KMS-11 (cell line): ENCODE measurements around the gene FLNC.

Experiments used
- H2AFZ ChIP-seq: fragments of 200-600 bp; sonication (generic); 2 replicates; pipeline ENCODE4 v1.6.1; 2016; ENCODE audit warnings: antibody characterized with exemption, mixed run types, low read depth
- H3K27ac ChIP-seq: fragments of 200-600 bp; sonication (generic); 2 replicates; pipeline ENCODE4 v1.6.1; 2016; ENCODE audit warnings: mild to moderate bottlenecking, mixed run types
- H3K27me3 ChIP-seq: fragments of 200-600 bp; sonication (generic); 2 replicates; pipeline ENCODE4 v1.6.1; 2017; ENCODE audit warnings: mild to moderate bottlenecking, low read depth, mixed run types, moderate library complexity; ENCODE audit not compliant: insufficient read depth
- H3K36me3 ChIP-seq: fragments of 200-600 bp; sonication (generic); 2 replicates; pipeline ENCODE4 v1.6.1; 2017; ENCODE audit warnings: mild to moderate bottlenecking, mixed run types; ENCODE audit not compliant: insufficient read depth
- H3K4me1 ChIP-seq: fragments of 200-600 bp; sonication (generic); 2 replicates; pipeline ENCODE4 v1.6.1; 2016; ENCODE audit warnings: mild to moderate bottlenecking, low read depth, mixed run types; ENCODE audit not compliant: poor library complexity, severe bottlenecking
- H3K4me2 ChIP-seq: fragments of 200-600 bp; sonication (generic); 2 replicates; pipeline ENCODE4 v1.7.0; 2016; ENCODE audit warnings: mild to moderate bottlenecking, mixed run types
- H3K4me3 ChIP-seq: fragments of 200-600 bp; sonication (generic); IDR thresholded peaks from 2 replicates; pipeline ENCODE4 v1.6.1; 2017; ENCODE audit warnings: low read depth, low read length, mixed read lengths; ENCODE audit not compliant: insufficient read depth
- H3K79me2 ChIP-seq: fragments of 200-600 bp; sonication (generic); 2 replicates; pipeline ENCODE4 v1.6.1; 2016; ENCODE audit warnings: low read depth, mixed run types; ENCODE audit not compliant: insufficient read depth
- H3K9ac ChIP-seq: fragments of 200-600 bp; sonication (generic); 2 replicates; pipeline ENCODE4 v1.6.1; 2016; ENCODE audit warnings: mild to moderate bottlenecking, mixed run types
- H4K20me1 ChIP-seq: fragments of 200-600 bp; sonication (generic); 2 replicates; pipeline ENCODE4 v1.6.1; 2016; ENCODE audit warnings: mild to moderate bottlenecking, mixed run types; ENCODE audit not compliant: insufficient read depth
- TF ChIP-seq, protein P1 (sequence below): fragments of 200-600 bp; sonication (generic); conservative IDR thresholded peaks from 2 replicates; pipeline ENCODE4 v1.6.1; 2017; ENCODE audit warnings: low read depth, mild to moderate bottlenecking, antibody characterized with exemption, low read length, moderate library complexity, mixed read lengths

FLNC gene

DNA sequence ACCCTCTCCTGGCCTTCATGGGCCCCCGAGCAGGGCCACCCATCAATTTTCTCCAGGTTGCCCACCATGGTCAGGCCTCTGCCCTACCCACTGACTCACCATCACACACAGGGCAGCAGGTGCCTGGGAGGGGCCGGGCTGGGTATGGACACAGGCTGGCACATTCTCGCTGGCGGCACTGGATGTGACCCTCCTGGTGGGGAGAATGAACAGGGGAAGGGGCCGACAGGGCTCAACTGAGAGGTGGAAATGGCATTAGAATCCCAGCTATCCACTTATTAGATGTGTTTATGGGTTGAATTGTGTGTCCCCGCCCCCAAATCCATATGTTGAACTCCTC is 63.9 kb downstream of the FLNC start:
- Histone ChIP-seq H4K20me1 (no peaks in the 10 kb centered on the region), H3K27ac (no peak overlapping the region), H3K9ac (no peak overlapping the region)

DNA sequence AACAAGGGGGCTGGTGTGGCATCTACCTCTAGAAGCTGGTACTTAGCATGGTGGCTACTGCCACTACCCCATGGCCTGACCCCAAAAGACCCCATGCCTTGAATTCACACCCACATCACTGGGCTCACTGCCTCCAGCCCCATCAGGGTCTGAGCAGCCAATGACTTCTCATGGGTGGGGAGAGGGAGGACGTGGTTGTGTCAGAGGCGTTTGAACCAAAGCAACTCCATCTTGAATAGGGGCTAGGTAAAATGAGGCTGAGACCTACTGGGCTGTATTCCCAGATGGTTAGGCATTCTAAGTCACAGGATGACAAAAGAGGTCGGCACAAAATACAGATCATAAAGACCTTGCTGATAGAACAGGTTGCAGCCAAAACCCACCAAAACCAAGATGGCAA is 65.1 kb downstream of the FLNC start:
- Histone ChIP-seq H2AFZ (no peak overlapping the region), H3K4me3 (no peak overlapping the region), H3K27ac (no peak overlapping the region), H3K4me1 (no peaks in the 10 kb centered on the region), H3K79me2 (no peaks in the 10 kb centered on the region), H4K20me1 (no peaks in the 10 kb centered on the region), H3K4me2 (no peak overlapping the region), H3K9ac (no peak overlapping the region), H3K27me3 (peaks cover under 1% of the 10 kb centered on the region; the same call in 1 of the 2 replicates), H3K36me3 (no peaks in the 10 kb centered on the region)
- TF ChIP-seq, protein P1, sequence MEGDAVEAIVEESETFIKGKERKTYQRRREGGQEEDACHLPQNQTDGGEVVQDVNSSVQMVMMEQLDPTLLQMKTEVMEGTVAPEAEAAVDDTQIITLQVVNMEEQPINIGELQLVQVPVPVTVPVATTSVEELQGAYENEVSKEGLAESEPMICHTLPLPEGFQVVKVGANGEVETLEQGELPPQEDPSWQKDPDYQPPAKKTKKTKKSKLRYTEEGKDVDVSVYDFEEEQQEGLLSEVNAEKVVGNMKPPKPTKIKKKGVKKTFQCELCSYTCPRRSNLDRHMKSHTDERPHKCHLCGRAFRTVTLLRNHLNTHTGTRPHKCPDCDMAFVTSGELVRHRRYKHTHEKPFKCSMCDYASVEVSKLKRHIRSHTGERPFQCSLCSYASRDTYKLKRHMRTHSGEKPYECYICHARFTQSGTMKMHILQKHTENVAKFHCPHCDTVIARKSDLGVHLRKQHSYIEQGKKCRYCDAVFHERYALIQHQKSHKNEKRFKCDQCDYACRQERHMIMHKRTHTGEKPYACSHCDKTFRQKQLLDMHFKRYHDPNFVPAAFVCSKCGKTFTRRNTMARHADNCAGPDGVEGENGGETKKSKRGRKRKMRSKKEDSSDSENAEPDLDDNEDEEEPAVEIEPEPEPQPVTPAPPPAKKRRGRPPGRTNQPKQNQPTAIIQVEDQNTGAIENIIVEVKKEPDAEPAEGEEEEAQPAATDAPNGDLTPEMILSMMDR, result no peak

More for the DNA sequence above, 63.9 kb downstream of the FLNC start:
- TF ChIP-seq, protein P1, result no peak
- Histone ChIP-seq H3K4me3 (no peak overlapping the region), H3K27me3 (peaks cover 13% of the 10 kb centered on the region; the same call in 1 of the 2 replicates), H3K79me2 (no peaks in the 10 kb centered on the region), H2AFZ (no peak overlapping the region), H3K4me1 (no peaks in the 10 kb centered on the region), H3K36me3 (no peaks in the 10 kb centered on the region), H3K4me2 (no peak overlapping the region)

DNA sequence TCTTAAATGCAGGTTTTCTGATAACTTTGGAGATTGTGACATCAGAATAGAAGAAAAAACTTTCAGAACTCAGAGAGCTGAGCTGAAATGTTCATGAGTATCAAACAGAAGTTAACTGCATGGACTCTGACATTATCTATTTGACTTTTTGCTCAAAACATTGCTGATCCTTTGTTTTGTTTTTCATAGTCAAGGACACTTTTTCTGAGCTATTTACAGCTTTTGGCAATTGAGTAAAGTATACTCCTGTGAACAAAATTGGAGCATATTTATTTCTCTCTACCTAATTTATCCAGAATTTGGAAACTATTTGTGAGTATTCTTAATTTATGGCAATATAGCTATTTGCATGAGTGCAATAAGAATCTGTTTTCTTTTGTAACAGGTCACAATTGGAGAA is 69.2 kb downstream of the FLNC start:
- no peaks in the 10 kb centered on the region for H3K79me2 ChIP-seq
- no peak overlapping the region for H3K4me2 ChIP-seq
- TF ChIP-seq, protein P1, result no peak
- H3K4me1 ChIP-seq, result peaks cover 2% of the 10 kb centered on the region
- H2AFZ ChIP-seq, result no peak overlapping the region
- H3K27ac ChIP-seq, result no peak overlapping the region
- no peaks in the 10 kb centered on the region for H3K27me3 ChIP-seq
- H3K9ac ChIP-seq, result no peak overlapping the region
- H4K20me1 ChIP-seq, result no peaks in the 10 kb centered on the region
- no peak overlapping the region for H3K4me3 ChIP-seq
- no peaks in the 10 kb centered on the region for H3K36me3 ChIP-seq

DNA sequence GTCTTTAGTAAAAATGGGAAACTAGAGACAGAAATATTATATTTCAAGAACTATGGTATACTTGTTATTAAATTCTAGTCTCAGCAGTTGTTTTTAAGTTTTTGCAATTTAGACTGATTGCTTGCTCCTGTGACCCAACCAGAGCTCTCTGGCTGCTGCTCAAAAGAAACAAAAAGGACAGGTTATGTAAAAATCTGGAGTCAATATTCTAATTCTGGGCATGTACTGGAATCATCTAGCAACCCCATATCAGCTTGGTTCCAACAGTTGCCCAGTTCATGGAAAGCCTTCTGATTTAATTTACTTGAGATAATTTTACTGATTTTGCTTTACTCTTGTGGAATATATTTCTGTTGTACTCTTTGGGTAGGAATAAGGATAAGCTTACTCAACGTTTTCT is 70.0 kb downstream of the FLNC start:
- H3K4me3 ChIP-seq, result no peak overlapping the region
- no peak overlapping the region for H3K4me2 ChIP-seq
- H3K4me1 ChIP-seq, result peaks cover 8% of the 10 kb centered on the region
- no peak overlapping the region for H3K9ac ChIP-seq
- H3K27me3 ChIP-seq, result no peaks in the 10 kb centered on the region
- TF ChIP-seq, protein P1, result no peak
- H3K36me3 ChIP-seq, result no peaks in the 10 kb centered on the region
- H3K79me2 ChIP-seq, result no peaks in the 10 kb centered on the region
- no peak overlapping the region for H2AFZ ChIP-seq
- no peak overlapping the region for H3K27ac ChIP-seq
- no peaks in the 10 kb centered on the region for H4K20me1 ChIP-seq
